Stimulated activated CD4-positive, alpha-beta T cell treated with anti-CD3 and anti-CD28 coated beads, Interleukin-12 subunit alpha, Interleukin-12 subunit beta, amount 100 ng/mL, for 48 hours (primary cell): ENCODE data around the gene AKAP12.
A peak's percentile ranks its signal among the peaks of the same experiment; 100 is the strongest.
"Not testable (repeated sequence)": the region's sequence is repeated elsewhere in the genome, so short reads cannot be mapped to it uniquely, and the experiment has no call there.

Experiments used
- DNase-seq, 3 donors: peaks; one replicate each; pipeline ENCODE4 v3.0.0-alpha.2; 2020; ENCODE audit warnings: low read depth in 2 of 3, low spot score in 1 of 3

The AKAP12 gene

DNA sequence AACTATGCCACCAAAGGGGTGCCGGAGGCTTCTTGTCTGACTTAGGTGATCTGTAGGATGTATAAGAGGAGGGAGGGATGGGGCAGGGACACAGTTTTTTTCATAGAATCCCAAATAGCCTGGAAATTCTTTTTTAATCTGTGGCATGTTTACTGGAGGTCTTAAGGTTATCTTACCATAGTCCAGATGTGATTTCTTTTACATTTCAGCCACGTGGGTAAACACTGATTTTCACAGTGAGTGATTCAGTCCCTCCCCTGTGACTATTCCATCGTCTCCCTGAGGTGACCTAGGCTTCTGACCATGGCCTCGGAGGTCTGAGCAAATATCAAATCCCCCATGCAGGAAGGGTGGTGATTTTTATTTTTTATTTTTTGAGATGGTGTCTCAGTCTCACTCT is 67.7 kb downstream of the AKAP12 start:
- no peak for DNase-seq

DNA sequence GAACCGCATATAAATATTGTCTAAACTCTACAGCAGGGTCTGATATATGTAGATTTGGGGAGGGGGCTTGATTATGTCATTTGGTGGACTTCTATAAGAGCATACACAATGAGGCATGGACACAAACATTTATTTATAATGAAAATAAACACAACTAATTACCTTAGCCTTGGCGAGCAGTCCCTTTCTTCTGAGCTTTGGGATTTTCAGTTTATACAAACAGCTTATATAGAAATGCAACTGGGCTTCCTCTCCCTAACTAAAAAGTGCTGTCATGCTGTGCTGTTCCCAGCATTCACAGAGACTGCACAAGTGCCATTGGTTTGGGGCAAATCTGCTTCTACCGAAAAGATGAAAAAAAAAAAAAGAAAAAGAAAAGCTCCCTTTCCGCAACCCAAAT is 69.9 kb downstream of the AKAP12 start:
- DNase-seq: no peak

DNA sequence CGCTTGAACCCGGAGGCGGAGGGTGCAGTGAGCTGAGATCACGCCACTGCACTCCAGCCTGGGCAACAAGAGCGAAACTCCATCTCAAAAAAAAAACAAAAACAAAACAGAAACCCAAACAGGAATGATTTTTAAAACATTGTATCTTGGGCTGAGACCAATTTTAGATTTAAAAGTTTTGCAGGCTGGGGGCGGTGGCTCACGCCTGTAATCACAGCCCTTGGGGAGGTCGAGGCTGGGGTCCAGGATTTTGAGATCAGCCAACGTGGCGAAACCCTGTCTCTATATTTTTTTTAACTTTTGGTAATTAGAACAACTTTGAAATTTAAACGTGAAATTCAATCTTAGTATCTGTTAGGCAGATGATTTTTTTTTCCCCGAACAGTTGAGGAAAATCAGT is 70.5 kb downstream of the AKAP12 start:
- no peak for DNase-seq

DNA sequence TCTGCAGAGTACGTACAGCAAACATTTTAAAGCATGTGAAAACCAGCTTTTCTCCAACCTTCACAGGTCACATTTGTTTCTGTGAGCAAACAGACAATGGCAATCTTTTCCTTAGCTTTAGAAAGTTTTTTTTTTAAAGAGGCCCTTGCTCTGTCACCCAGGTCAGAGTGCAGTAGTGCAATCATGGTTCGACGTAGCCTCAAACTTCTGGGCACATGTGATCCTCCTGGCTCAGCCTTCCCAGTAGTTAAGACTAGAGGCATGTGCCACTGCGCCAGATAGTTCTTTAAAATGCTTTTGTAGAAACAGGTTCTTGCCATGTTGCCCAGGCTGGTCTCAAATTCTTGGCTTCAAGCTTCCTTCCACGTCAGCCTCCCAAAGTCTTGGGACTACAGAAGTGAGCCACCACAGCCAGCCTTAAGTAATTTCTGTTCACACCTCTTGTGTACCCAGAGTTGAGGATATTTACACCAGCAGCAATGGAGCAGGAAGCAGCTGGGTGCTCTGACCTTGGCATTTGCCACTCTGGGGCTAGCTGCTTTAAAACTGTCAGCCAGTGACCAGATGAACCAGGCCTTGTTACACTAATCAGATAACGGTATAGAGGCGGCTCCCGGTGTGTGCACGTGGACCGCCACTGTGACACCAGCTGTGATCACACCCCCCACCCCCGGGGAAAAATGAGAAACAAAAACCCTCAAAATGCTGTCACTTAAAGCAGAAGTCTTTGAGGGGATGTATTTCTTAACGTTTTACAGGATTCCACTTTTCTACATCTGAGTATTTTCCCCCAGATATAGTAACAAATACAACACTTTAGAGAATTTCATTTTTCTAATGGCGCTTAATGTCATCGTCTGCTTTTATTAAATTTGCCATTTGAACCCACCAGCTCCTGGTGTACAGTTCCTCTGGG is 71.3 kb downstream of the AKAP12 start:
- DNase-seq: no peak

DNA sequence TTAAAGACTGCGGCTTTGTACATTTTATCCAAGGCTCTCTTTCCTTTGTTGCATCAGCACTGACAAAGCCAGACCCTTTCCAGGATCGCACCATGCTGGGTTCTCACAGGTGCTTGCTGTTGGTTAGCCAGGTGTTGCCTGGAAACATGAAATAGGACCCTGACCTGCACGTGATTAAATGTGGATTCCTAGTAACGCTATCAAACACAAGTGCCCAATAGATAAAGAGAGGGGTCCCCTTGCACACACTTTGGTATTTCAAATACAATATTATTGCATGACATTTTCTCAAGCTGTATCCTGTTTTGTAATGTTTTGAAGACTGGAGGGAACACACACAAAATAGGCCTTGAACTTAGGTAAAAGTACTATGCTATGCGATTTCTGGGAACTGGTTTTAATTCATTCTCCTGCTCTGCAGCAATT is 73.3 kb downstream of the AKAP12 start:
- no peak for DNase-seq

DNA sequence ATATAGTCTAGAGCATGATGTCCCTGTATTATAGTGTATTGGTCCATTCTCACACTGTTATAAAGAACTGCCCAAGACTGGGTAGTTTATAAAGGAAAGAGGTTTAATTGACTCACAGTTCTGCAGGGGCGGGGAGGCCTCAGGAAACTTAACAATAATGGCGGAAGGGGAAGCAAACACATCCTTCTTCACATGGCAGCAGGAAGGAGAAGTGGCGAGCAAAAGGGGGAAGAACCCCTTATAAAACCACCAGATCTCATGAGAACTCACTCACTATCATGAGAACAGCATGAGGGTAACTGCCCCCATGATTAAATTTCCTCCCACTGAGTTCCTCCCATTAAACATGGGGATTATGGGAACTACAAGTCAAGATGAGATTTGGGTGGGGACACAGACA is 75.9 kb downstream of the AKAP12 start:
- DNase-seq: not testable (repeated sequence)

DNA sequence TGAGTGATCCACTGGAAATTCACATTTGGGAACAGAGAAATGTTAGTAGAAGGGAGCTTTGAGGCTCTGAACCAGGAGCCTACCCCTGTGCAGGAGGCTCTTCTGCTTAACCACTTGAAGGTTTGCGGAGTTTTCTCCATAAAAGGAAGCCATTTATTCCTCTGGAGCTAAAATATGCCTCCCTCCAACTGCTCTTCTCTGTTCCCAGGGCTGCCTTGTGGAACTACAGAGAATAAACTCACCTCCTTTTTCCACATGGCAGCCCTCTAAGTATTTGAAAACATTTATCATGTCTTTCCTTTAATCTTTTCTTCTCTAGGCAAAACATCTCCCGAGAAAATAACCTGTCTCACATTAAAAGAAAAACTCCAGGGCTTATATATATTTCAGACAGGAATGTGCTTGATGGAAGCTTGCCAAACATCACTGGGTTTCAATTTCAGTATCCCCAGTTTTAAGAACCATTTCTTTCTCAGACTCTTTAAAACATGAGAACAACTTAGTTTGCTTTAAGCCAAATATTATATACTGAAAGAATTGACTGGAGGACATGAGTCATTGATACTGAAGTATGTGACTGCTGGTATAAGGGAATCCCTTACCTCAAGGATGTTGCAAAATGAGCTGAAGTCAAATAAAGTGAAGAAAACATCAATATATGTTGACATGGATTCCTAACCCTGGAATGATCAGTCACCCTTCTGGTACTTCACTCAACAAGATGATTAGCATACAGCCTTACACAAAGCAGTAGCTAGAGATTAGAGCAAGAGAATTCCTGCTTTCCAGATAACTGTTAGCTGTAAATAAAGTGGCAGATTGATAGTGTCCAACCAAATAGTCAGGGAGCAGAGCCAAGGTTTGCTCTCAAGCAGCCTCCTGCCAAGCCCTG is 77.6 kb downstream of the AKAP12 start:
- no peak for DNase-seq

DNA sequence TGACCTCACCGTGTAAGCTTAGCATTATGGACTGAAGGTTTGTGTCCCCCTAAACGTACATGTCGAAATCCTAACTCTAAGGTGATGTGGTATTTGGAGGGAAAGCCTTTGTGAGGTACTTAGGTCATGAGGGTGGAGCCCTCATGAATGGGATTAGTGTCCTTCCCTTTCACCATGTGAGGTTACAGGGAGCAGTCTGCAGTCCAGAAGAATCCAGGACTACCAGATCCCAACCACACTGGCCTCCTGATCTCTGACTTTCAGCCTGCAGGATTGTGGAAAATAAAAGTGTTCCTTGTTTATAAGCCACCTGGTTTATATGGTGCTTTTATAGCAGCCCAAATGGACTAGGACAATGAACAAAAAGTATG is 78.2 kb downstream of the AKAP12 start:
- DNase-seq: no peak

DNA sequence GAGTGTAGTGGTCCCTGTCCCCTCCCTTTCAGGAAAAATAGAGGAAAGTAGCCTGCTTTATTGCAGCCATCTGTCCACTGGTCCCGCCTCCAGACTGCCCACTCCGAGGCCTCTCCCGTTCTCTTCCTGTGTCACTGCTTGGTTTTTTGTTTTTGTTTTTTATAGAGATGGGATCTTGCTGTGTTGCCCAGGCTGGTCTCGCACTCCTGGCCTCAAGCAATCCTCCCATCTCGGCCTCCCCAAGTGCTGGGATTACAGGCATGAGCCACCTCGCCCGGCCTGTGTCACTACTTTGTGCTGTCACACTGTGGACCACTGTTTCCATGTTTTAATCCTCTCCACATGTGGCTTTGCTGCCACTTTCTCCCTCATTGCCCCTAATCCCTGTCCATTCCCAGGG is 80.4 kb downstream of the AKAP12 start:
- no peak for DNase-seq

DNA sequence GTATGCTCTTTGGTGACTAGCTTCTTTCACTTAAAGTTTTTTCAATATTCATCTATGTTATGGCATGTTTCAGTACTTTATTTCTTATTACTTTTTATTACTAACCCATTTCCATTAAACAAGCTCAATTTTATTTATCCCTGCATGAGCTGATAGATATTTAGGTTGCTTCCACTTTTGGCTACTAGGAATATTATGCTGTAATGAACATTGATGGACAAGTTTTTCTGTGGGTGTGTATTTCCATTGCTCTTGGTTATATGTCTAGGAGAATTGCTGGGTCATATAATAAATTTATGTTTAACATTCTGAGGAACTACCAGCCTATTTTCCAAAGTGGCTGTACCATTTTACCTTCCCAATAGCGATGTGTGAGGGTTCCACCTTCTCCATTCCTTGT is 81.7 kb downstream of the AKAP12 start:
- no peak for DNase-seq

DNA sequence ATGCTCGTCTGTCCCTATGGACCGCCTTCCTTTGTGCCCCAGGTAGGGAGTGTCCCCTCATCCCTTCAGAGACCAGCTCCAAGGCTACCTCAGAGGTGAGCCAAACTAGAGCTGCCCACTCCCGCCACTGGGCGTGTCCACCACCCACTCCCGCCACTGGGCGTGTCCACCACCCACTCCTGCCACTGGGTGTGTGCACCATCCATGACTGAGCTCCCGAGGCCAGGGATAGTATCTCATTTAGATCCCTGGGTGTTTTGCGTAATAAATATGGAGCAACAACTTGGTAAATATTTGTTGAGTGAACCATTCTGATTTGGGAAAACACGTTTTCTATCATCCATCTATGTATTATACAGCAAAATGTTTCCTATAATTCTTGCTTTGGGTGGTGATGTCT is 82.8 kb downstream of the AKAP12 start:
- no peak for DNase-seq

DNA sequence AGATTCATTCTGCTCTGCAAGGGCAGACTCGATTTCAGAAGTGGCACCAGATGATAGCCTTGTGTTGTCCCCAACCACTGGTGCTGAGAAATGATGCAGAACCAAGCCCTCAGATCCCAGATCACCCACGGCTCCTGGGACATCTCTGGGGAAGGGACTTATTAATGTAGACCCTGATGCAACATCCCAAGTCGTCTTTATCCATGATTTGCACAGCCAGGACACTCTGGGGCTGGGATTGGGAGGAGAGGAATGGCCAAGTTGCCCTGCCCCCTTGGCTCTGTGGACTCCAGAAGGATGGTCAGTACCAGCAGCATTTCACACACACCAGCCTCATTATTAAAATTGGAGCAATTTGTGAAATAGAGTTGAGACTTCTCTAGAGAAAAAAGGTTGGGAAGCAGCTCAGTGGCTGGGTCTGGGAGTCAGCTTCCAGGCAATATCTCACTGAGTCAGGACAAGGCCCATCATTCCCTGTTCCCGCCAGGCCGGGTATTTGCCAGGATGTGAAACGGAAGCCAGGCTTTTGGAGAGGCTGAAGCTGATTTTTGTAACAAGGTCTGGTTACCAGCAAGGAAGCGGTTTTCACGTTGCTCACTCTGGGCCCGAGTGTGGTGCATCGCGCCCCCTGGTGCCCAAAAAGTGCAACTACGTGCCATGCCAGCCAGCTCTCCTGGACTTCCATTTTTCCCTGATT is 84.2 kb downstream of the AKAP12 start:
- peak; percentile 50 to 73 (median 56) for DNase-seq

DNA sequence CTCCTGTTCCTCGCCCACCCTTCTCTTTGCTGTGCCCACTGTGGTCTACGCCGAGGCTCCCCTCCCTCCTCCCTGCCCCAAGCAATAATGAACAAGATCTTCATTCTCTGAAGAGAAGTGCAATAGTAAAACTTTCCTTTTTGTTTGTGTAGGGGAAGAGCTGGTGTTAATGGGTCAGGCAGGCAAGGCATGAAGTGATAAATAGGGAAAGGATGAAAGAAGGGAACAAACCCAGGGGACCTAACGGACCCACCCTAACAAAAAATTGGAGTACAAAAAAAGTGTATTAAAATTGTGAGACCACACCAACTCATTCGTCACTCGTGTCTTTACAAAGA is 84.7 kb downstream of the AKAP12 start:
- DNase-seq: no peak

DNA sequence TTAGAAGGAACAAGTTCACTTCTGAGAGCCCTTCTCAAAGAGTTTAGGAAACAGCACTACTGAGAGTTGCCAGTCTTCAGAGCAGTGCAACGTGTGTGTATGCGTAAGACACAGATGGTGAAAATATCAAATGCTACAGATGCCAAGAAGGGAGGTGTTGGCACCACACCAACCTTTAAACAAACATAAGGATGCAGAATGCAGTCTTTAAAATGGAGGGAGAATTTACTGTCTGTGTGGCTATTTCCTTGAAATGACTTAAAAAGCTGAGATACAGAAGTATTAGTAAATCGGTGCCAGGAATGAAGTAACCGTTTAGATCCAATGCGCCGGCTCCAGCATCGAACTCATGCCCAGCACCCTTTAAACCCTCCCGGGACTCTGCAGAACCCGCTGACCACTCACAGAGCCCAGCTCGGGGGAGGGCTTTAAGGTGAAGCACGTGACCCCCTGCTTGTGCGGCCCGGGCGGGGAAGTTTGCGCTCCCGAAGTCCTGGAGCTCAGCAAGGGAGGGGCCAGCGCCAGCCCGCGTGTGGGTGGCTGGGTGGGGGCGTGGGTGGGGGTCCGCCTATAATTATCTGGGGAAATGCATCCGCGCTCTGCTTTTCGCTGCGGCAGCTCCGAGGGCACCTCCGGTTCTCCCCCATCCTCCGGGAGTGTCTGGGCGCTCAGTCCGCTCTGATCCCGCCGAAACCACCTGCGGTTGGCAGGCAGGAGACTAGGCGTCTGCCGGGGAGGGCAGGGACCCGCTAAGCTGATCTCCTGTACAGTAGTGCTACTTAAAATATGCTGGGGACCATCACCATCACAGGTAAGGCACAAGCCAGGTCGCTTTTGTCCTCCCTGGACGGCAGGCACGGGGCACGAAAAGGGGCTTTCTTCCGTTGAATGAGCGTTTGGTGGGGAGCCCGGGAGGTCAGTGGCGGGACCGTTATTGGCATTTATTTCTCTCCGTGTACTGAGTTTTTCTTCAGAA is 85.6 kb downstream of the AKAP12 start:
- DNase-seq: no peak

DNA sequence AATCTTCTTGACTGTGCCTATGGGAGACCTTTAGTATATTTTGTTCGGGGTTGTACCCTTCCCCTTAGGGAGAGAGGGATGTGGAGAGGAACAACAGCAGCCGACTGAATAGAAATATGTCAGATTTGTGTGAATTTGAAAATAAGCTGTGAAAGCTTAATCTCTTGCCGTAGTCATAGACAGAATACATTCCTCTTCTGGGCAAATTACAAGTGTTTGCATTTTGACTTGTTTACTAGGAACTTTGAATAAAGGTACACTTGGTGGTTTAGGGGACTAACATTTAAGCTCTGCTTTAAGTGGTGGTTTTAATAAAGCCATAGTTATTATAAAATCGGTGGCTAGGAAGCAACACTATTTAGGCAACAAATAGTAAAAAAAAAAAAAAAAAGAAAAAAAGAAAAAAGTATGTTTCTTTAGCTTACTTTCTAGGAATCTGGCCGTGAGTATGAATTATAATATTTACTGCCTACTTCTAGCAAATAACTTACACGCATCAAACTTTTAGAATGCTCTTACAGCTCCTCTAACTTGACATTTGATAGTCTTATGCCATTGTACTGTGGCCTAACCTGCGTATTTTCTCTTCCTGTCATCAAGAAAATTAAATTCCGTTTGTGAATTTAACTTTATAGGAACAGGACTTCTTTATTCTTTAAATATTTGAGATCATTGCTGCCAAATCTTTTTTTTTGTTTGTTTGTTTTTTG is 86.5 kb downstream of the AKAP12 start:
- no peak for DNase-seq

DNA sequence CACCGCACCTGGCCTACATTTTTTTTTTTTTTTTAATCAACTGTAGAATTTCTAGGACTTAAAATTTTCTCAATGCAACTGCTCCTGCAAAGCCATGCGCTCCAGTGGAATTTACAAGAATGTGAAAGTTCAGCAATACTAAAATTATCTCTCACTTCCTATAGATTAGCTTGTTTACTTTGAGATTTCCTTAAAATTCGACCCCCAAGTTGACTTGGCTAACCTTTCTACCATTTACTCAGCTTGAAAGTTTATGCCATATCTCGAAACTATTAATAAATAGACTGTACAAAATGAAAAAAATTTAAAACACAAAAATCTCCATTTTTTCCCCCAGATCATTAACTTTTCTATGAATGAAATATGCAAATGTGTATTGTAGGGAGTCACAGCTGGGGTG is 87.3 kb downstream of the AKAP12 start:
- no peak for DNase-seq

DNA sequence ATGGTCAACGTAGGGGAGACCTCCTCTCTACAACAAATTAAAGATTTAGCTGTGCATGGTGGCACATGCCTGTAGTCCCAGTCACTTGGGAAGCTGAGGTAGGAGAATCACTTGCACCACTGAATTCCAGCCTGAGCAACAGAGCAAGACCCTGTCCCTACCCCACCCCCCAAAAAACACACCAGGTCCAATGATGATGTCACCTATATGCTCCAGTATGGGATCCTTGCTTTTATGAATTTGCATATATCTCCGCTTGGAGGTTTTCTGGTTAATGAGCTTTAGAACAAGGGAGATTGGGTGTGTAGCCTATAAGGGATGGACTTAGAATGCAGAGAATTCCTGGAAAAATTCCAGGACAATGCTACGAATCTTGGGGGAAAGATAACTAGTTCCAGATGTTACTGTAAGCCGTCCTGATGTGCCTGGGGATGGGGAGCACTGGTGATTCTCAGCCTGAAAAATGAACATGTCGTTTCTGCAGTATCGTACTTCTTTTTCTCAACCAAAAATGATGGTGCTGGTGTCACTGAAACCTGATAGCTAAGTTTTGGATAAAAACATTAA is 90.4 kb downstream of the AKAP12 start:
- no peak for DNase-seq

DNA sequence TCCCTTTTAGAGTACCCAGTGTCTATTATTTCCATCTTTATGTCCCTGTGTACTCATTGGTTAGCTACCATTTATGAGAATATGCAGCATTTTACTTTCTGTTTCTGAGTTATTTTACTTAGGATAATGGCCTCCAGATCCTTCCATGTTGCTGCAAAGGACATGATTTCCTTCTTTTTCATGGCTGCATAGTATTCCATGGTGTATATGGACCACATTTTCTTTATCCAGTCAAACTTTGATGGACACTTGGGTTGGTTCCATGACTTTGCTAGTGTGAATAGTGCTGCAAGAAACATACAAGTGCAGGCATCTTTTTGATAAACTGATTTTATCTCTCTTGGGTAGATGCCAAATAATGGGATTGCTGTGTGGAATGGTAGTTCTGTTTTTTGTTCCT is 96.2 kb downstream of the AKAP12 start:
- DNase-seq: no peak

DNA sequence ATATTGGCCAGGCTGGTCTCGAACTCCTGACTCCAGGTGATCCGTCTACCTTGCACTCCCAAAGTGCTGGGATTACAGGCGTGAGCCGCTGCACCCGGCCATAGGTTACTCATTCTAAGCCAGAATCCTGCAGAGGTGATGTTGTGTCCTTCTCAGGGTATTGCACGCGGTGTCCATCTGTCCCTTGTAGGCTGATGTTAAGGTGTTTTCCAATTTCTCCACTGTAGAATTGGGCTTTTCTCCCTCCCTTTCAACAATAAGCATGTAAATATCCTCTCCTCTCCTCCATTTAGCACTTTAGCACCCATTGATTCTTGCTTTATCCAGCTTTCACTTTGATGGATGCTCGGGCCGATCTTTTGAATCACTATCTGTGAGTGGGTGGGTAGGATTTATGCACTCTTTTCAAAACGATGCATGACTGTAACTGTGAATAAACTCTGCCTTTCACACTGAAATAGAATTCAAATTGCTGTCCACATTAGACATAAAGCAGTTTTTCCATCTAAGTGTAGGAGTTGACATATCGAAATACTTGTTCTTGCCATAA is 99.0 kb downstream of the AKAP12 start:
- no peak for DNase-seq
